ENCODE measurements around the gene PLEKHB1. TPM values are rescaled to one million over a fixed set of nuclear protein-coding genes. Genes with fewer than 3 reads are reported as not detected.

The PLEKHB1 gene
- total RNA-seq, 2 donors from 2014 or later: 44.6 to 81.0 TPM

DNA sequence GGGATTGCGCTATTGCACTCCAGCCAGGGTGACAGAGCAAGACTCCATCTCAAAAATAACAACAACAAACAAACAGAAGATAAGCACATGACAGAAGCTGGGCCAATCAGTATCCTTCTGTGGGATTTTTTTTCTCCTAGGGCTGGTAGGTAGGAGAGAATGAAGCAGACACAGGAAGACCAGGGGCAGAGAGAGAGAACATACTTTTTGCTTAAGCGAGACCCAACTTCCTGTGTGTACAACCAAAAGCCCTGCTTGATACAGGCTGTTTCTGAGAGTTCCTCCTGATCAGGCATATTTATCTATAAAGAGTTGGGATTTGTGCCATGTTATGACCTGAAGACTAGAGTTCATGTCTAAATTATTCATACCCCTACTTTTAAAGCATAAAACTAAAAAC, 12.4 kb upstream of the PLEKHB1 start:
- H3K36me3 ChIP-seq (ENCODE audit: control insufficient read depth, insufficient read depth, low read length): no peaks in the 10 kb centered on the region
- H3K4me3 Mint-ChIP-seq: no peak overlapping the region
- DNase-seq: no peak
- H3K27me3 ChIP-seq (ENCODE audit: control insufficient read depth, insufficient read depth, low read length, poor library complexity, severe bottlenecking): no peaks in the 10 kb centered on the region
- H3K4me1 ChIP-seq (ENCODE audit: control insufficient read depth, insufficient read depth, low read length): no peaks in the 10 kb centered on the region
- H3K4me1 Mint-ChIP-seq: peaks cover 3% of the 10 kb centered on the region
- TF ChIP-seq, protein P1, sequence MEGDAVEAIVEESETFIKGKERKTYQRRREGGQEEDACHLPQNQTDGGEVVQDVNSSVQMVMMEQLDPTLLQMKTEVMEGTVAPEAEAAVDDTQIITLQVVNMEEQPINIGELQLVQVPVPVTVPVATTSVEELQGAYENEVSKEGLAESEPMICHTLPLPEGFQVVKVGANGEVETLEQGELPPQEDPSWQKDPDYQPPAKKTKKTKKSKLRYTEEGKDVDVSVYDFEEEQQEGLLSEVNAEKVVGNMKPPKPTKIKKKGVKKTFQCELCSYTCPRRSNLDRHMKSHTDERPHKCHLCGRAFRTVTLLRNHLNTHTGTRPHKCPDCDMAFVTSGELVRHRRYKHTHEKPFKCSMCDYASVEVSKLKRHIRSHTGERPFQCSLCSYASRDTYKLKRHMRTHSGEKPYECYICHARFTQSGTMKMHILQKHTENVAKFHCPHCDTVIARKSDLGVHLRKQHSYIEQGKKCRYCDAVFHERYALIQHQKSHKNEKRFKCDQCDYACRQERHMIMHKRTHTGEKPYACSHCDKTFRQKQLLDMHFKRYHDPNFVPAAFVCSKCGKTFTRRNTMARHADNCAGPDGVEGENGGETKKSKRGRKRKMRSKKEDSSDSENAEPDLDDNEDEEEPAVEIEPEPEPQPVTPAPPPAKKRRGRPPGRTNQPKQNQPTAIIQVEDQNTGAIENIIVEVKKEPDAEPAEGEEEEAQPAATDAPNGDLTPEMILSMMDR (conservative IDR thresholded peaks at IDR 0.05): no peak
- H3K9me3 Mint-ChIP-seq: peaks cover 35% of the 10 kb centered on the region
- H3K27me3 Mint-ChIP-seq (ENCODE audit: insufficient read depth): peaks cover 60% of the 10 kb centered on the region
- H3K27ac ChIP-seq (ENCODE audit: low read depth, low read length): no peak overlapping the region
- no peak overlapping the region for H3K9ac ChIP-seq (ENCODE audit: extremely low read depth, low read length, poor library complexity, severe bottlenecking)
- H3K27ac Mint-ChIP-seq: no peak overlapping the region
- peaks cover 8% of the 10 kb centered on the region for H3K36me3 Mint-ChIP-seq (ENCODE audit: low read depth)
- H3K4me3 ChIP-seq (ENCODE audit: low read length): no peak overlapping the region
- peaks cover 22% of the 10 kb centered on the region for H3K9me3 ChIP-seq (ENCODE audit: control insufficient read depth, low read length)
- WGBS, 2 experiments (ENCODE audit: insufficient coverage in 1 of 2, insufficient read length in 1 of 2): 95 to 100% methylated on average over 1 to 2 of the region's 2 CpGs

DNA sequence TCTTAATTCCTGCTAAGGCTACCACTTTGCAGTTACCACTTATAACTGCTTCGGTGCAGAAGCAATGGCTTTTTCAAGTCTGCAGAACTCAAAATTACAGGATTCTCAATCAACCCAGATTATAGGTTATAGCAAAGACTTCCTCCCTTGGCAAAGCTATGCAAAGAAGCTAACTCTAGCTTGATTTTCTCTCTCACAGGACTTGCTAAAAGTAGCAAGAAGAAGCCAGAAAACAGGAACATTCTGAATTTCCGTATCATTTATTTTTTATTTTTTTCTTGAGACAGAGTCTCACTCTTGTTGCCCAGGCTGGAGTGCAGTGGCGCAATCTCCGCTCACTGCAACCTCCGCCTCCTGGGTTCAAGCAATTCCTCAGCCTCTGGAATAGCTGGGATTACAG, 10.7 kb upstream of the PLEKHB1 start:
- H3K27ac Mint-ChIP-seq: no peak overlapping the region
- no peaks in the 10 kb centered on the region for H3K4me1 Mint-ChIP-seq
- H3K36me3 Mint-ChIP-seq (ENCODE audit: low read depth): peaks cover 4% of the 10 kb centered on the region

DNA sequence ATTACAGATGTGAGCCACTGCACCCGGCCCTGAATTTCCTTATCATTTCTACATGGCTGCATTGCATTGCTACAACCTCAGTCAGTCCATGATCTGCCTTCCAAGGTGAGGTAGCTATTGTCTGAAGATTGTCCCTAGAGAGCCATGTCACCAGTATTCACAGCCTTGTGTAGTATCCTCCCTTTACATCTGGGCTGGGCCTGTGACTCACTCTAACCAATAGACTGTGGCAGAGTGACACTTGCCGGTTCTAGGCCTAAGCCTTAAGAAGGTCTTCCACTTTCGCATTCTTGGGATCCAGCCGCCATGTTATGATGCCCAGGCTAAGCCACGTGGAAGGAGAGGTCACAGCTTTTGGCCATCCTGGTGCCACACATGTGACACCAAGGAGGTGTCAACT, 10.1 kb upstream of the PLEKHB1 start:
- Histone ChIP-seq H3K9ac (ENCODE audit: extremely low read depth, low read length, poor library complexity, severe bottlenecking) (no peak overlapping the region), H3K27ac (ENCODE audit: low read depth, low read length) (no peak overlapping the region), H3K4me3 (ENCODE audit: low read length) (no peak overlapping the region), H3K27me3 (ENCODE audit: control insufficient read depth, insufficient read depth, low read length, poor library complexity, severe bottlenecking) (no peaks in the 10 kb centered on the region), H3K9me3 (ENCODE audit: control insufficient read depth, low read length) (peaks cover 15% of the 10 kb centered on the region), H3K4me1 (ENCODE audit: control insufficient read depth, insufficient read depth, low read length) (no peaks in the 10 kb centered on the region), H3K36me3 (ENCODE audit: control insufficient read depth, insufficient read depth, low read length) (no peaks in the 10 kb centered on the region)
- Mint-ChIP-seq H3K36me3 (ENCODE audit: low read depth) (peaks cover 4% of the 10 kb centered on the region), H3K27me3 (ENCODE audit: insufficient read depth) (peaks cover 55% of the 10 kb centered on the region), H3K4me3 (no peak overlapping the region), H3K27ac (no peak overlapping the region), H3K4me1 (no peaks in the 10 kb centered on the region), H3K9me3 (peaks cover 21% of the 10 kb centered on the region)
- TF ChIP-seq, protein P1 (conservative IDR thresholded peaks at IDR 0.05): no peak
- no peak for DNase-seq
- 96 to 100% methylated on average over 4 to 5 of the region's 5 CpGs for WGBS, 2 experiments (ENCODE audit: insufficient coverage in 1 of 2, insufficient read length in 1 of 2)

More for the DNA sequence above, 10.7 kb upstream of the PLEKHB1 start:
- Histone ChIP-seq H3K27me3 (ENCODE audit: control insufficient read depth, insufficient read depth, low read length, poor library complexity, severe bottlenecking) (no peaks in the 10 kb centered on the region), H3K9ac (ENCODE audit: extremely low read depth, low read length, poor library complexity, severe bottlenecking) (no peak overlapping the region), H3K4me3 (ENCODE audit: low read length) (no peak overlapping the region), H3K36me3 (ENCODE audit: control insufficient read depth, insufficient read depth, low read length) (no peaks in the 10 kb centered on the region), H3K4me1 (ENCODE audit: control insufficient read depth, insufficient read depth, low read length) (no peaks in the 10 kb centered on the region), H3K27ac (ENCODE audit: low read depth, low read length) (no peak overlapping the region), H3K9me3 (ENCODE audit: control insufficient read depth, low read length) (peaks cover 15% of the 10 kb centered on the region)
- Mint-ChIP-seq H3K9me3 (peaks cover 22% of the 10 kb centered on the region), H3K27me3 (ENCODE audit: insufficient read depth) (peaks cover 58% of the 10 kb centered on the region), H3K4me3 (no peak overlapping the region)
- DNase-seq: no peak
- WGBS, 2 experiments (ENCODE audit: insufficient coverage in 1 of 2, insufficient read length in 1 of 2): 86 to 95% methylated on average over 5 of the region's 5 CpGs
- TF ChIP-seq, protein P1 (conservative IDR thresholded peaks at IDR 0.05): no peak

Data from endodermal cell (in vitro differentiated cells).